ENCODE measurements around the gene UBE2K. TPM values are rescaled to one million over a fixed set of nuclear protein-coding genes. Genes with fewer than 3 reads are reported as not detected.
A peak's percentile ranks its signal among the peaks of the same experiment; 100 is the strongest.

Gene UBE2K
- total RNA-seq, 1 donor from 2014 or later, result 96.7 TPM

- H3K27ac Mint-ChIP-seq (ENCODE audit: unreplicated experiment), result peak overlapping the region; percentile 40
- no peak overlapping the region for H3K4me3 Mint-ChIP-seq (ENCODE audit: unreplicated experiment)
- H3K9me3 Mint-ChIP-seq (ENCODE audit: unreplicated experiment), result no peaks in the 10 kb centered on the region
- no peaks in the 10 kb centered on the region for H3K4me1 Mint-ChIP-seq (ENCODE audit: low read depth, unreplicated experiment)
- no peaks in the 10 kb centered on the region for H3K27me3 Mint-ChIP-seq (ENCODE audit: unreplicated experiment)
- no peak for TF ChIP-seq CTCF (IDR thresholded peaks at IDR 0.05; ENCODE audit: partially characterized antibody, unreplicated experiment)
- DNase-seq, result no peak
- H3K36me3 Mint-ChIP-seq (ENCODE audit: unreplicated experiment), result no peaks in the 10 kb centered on the region
Observed at GRCh38 chr4:39823191-39823590, 125.3 kb downstream of the UBE2K start.

GRCh38 chr4:39825090-39825489, 127.2 kb downstream of the UBE2K start:
- Mint-ChIP-seq H3K27ac (ENCODE audit: unreplicated experiment) (no peak overlapping the region), H3K9me3 (ENCODE audit: unreplicated experiment) (no peaks in the 10 kb centered on the region), H3K27me3 (ENCODE audit: unreplicated experiment) (no peaks in the 10 kb centered on the region), H3K4me3 (ENCODE audit: unreplicated experiment) (no peak overlapping the region), H3K4me1 (ENCODE audit: low read depth, unreplicated experiment) (no peaks in the 10 kb centered on the region), H3K36me3 (ENCODE audit: unreplicated experiment) (no peaks in the 10 kb centered on the region)
- no peak for TF ChIP-seq CTCF (IDR thresholded peaks at IDR 0.05; ENCODE audit: partially characterized antibody, unreplicated experiment)
- no peak for DNase-seq

GRCh38 chr4:39825741-39826231, 127.8 kb downstream of the UBE2K start:
- Mint-ChIP-seq H3K36me3 (ENCODE audit: unreplicated experiment) (no peaks in the 10 kb centered on the region), H3K4me3 (ENCODE audit: unreplicated experiment) (no peak overlapping the region), H3K27ac (ENCODE audit: unreplicated experiment) (no peak overlapping the region)

More at GRCh38 chr4:39825741-39826231, 127.8 kb downstream of the UBE2K start:
- no peak for DNase-seq
- no peak for TF ChIP-seq CTCF (IDR thresholded peaks at IDR 0.05; ENCODE audit: partially characterized antibody, unreplicated experiment)
- Mint-ChIP-seq H3K27me3 (ENCODE audit: unreplicated experiment) (no peaks in the 10 kb centered on the region), H3K4me1 (ENCODE audit: low read depth, unreplicated experiment) (no peaks in the 10 kb centered on the region), H3K9me3 (ENCODE audit: unreplicated experiment) (no peaks in the 10 kb centered on the region)

Other genes starting within 250 kb of the UBE2K start
- gene RPL9, start 239.2 kb upstream of the UBE2K start, total RNA-seq (ENCODE audit: unreplicated experiment), result 831 TPM
- 9.4 TPM for gene LIAS, start 239.1 kb upstream of the UBE2K start, total RNA-seq (ENCODE audit: unreplicated experiment)
- gene UGDH, start 170.7 kb upstream of the UBE2K start, total RNA-seq (ENCODE audit: unreplicated experiment), result 32.3 TPM
- gene SMIM14, start 59.3 kb upstream of the UBE2K start, total RNA-seq (ENCODE audit: unreplicated experiment), result 27.1 TPM